Hepatocyte (in vitro differentiated cells): Measurements from ENCODE around the gene GPRIN3.

Source experiments
- EZH2 ChIP-seq: fragments of 200-600 bp; sonication (generic); IDR thresholded peaks from 2 replicates; pipeline ENCODE4 v1.6.1; 2016; ENCODE audit warnings: antibody characterized with exemption, mild to moderate bottlenecking, borderline replicate concordance
- EZH2phosphoT487 ChIP-seq: fragments of 200-600 bp; sonication (generic); IDR thresholded peaks from one replicate; pipeline ENCODE4 v1.6.1; 2018; ENCODE audit warnings: antibody characterized with exemption, mild to moderate bottlenecking, low read depth, moderate library complexity; ENCODE audit not compliant: unreplicated experiment, severe bottlenecking
- TF ChIP-seq, protein P1 (sequence below): fragments of 200-600 bp; sonication (generic); IDR thresholded peaks from 2 replicates; pipeline ENCODE4 v1.5.1; 2016; ENCODE audit warnings: antibody characterized with exemption, mild to moderate bottlenecking; ENCODE audit not compliant: poor library complexity

GRCh38 chr4:89230271-89230670 lies 77.3 kb downstream of the GPRIN3 start:
- TF ChIP-seq, protein P1, sequence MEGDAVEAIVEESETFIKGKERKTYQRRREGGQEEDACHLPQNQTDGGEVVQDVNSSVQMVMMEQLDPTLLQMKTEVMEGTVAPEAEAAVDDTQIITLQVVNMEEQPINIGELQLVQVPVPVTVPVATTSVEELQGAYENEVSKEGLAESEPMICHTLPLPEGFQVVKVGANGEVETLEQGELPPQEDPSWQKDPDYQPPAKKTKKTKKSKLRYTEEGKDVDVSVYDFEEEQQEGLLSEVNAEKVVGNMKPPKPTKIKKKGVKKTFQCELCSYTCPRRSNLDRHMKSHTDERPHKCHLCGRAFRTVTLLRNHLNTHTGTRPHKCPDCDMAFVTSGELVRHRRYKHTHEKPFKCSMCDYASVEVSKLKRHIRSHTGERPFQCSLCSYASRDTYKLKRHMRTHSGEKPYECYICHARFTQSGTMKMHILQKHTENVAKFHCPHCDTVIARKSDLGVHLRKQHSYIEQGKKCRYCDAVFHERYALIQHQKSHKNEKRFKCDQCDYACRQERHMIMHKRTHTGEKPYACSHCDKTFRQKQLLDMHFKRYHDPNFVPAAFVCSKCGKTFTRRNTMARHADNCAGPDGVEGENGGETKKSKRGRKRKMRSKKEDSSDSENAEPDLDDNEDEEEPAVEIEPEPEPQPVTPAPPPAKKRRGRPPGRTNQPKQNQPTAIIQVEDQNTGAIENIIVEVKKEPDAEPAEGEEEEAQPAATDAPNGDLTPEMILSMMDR: no peak
- TF ChIP-seq EZH2 (no peak), EZH2phosphoT487 (no peak)
